GM10248 (cell line): ENCODE measurements around the gene FXYD6.

Source experiments
- CTCF ChIA-PET: fragments of 300-600 bp; sonication (Branson Sonifier 250); formaldehyde crosslinking; extraction: SDS; loops from one replicate; lab custom pipeline; 2021; ENCODE audit warnings: antibody characterized with exemption; lab: Yijun Ruan, JAX
- POLR2A ChIA-PET: fragments of 350-650 bp; sonication (Branson Sonifier 250); formaldehyde crosslinking; extraction: SDS; loops from one replicate; lab custom pipeline; 2020; ENCODE audit warnings: antibody characterized with exemption; lab: Yijun Ruan, JAX
- DNase-seq: peaks from one replicate; pipeline ENCODE4 v3.0.0; 2012; ENCODE audit errors: extremely low spot score
- CTCF ChIP-seq: IDR thresholded peaks from 2 replicates; pipeline ENCODE4 v1.5.1; 2012; ENCODE audit warnings: mild to moderate bottlenecking, low read depth; ENCODE audit errors: extremely low read depth, missing control alignments, control extremely low read depth

Gene FXYD6

GRCh38 chr11:117792241-117792640 lies 84.2 kb downstream of the FXYD6 start:
- CTCF ChIA-PET = interaction anchor here (1.1 to 2.0 kb wide), 4 partner anchors 16 to 261 kb away, joined by 3 to 9 read pairs (median 7); no protein-coding TSS in a partner anchor
- POLR2A ChIA-PET = no interaction called here
- DNase-seq = no peak
- no peak for TF ChIP-seq CTCF

GRCh38 chr11:117790279-117790678 lies 86.2 kb downstream of the FXYD6 start:
- ChIA-PET POLR2A (no interaction called here), CTCF (interaction anchor here (1.3 to 2.7 kb wide), 5 partner anchors 11 to 364 kb away, joined by 3 to 9 read pairs (median 5); no protein-coding TSS in a partner anchor)
- no peak for DNase-seq
- no peak for TF ChIP-seq CTCF

- ChIA-PET POLR2A (no interaction called here), CTCF (interaction anchor here (0.9 to 2.7 kb wide), 8 partner anchors 10 to 363 kb away, joined by 3 to 9 read pairs (median 4); no protein-coding TSS in a partner anchor)
- no peak for DNase-seq
- TF ChIP-seq CTCF = no peak
Observed at GRCh38 chr11:117789241-117789640, 87.2 kb downstream of the FXYD6 start.
